ENCODE results near the gene PPTC7.
"Not testable (repeated sequence)": the region's sequence is repeated elsewhere in the genome, so short reads cannot be mapped to it uniquely, and the experiment has no call there.

The PPTC7 gene

GRCh38 chr12:110561471-110562201 lies 21.5 kb downstream of the PPTC7 start:
- DNase-seq (ENCODE audit: low spot score): no peak

GRCh38 chr12:110560946-110561345 lies 22.2 kb downstream of the PPTC7 start:
- no peak for DNase-seq (ENCODE audit: low spot score)

- DNase-seq (ENCODE audit: low spot score): no peak
Measured at GRCh38 chr12:110560048-110560447, 23.1 kb downstream of the PPTC7 start.

- not testable (repeated sequence) for DNase-seq (ENCODE audit: low spot score)
Measured at GRCh38 chr12:110558945-110559344, 24.2 kb downstream of the PPTC7 start.

- no peak for DNase-seq (ENCODE audit: low spot score)
Measured at GRCh38 chr12:110557300-110557699, 25.8 kb downstream of the PPTC7 start.

GRCh38 chr12:110556705-110557104 lies 26.4 kb downstream of the PPTC7 start:
- DNase-seq (ENCODE audit: low spot score): no peak

- no peak for DNase-seq (ENCODE audit: low spot score)
Measured at GRCh38 chr12:110555577-110556406, 27.3 kb downstream of the PPTC7 start.

GRCh38 chr12:110554184-110554583 lies 28.9 kb downstream of the PPTC7 start:
- DNase-seq (ENCODE audit: low spot score): no peak

GRCh38 chr12:110550981-110551380 lies 32.1 kb downstream of the PPTC7 start:
- DNase-seq (ENCODE audit: low spot score): no peak

- no peak for DNase-seq (ENCODE audit: low spot score)
Measured at GRCh38 chr12:110549716-110550115, 33.4 kb downstream of the PPTC7 start.

GRCh38 chr12:110548678-110549077 lies 34.4 kb downstream of the PPTC7 start:
- DNase-seq (ENCODE audit: low spot score): no peak

- DNase-seq (ENCODE audit: low spot score): no peak
Measured at GRCh38 chr12:110547090-110547489, 36.0 kb downstream of the PPTC7 start.

- no peak for DNase-seq (ENCODE audit: low spot score)
Measured at GRCh38 chr12:110546339-110546738, 36.8 kb downstream of the PPTC7 start.

GRCh38 chr12:110545812-110546211 lies 37.3 kb downstream of the PPTC7 start:
- no peak for DNase-seq (ENCODE audit: low spot score)

GRCh38 chr12:110545259-110545658 lies 37.9 kb downstream of the PPTC7 start:
- DNase-seq (ENCODE audit: low spot score): not testable (repeated sequence)

- DNase-seq (ENCODE audit: low spot score): no peak
Measured at GRCh38 chr12:110543965-110544364, 39.2 kb downstream of the PPTC7 start.

- no peak for DNase-seq (ENCODE audit: low spot score)
Measured at GRCh38 chr12:110543252-110543959, 39.7 kb downstream of the PPTC7 start.

- no peak for DNase-seq (ENCODE audit: low spot score)
Measured at GRCh38 chr12:110540048-110540447, 43.1 kb downstream of the PPTC7 start.

GRCh38 chr12:110538869-110539622 lies 44.1 kb downstream of the PPTC7 start:
- DNase-seq (ENCODE audit: low spot score): no peak

GRCh38 chr12:110537605-110538409 lies 45.3 kb downstream of the PPTC7 start:
- no peak for DNase-seq (ENCODE audit: low spot score)
